ENCODE measurements around the gene TMIGD3. TPM values are rescaled to one million over a fixed set of nuclear protein-coding genes. Genes with fewer than 3 reads are reported as not detected.

TMIGD3 gene
- total RNA-seq, 1 experiment from 2014 or later = 0.88 TPM

- Mint-ChIP-seq H3K36me3 (ENCODE audit: insufficient read depth, unreplicated experiment) (peaks cover 68% of the 10 kb centered on the region), H3K9me3 (ENCODE audit: unreplicated experiment) (no peaks in the 10 kb centered on the region), H3K27ac (ENCODE audit: unreplicated experiment) (no peak overlapping the region), H3K4me3 (ENCODE audit: unreplicated experiment) (no peak overlapping the region), H3K27me3 (ENCODE audit: insufficient read depth, unreplicated experiment) (no peaks in the 10 kb centered on the region), H3K4me1 (ENCODE audit: low read depth, unreplicated experiment) (peaks cover 13% of the 10 kb centered on the region)
- peaks cover 7% of the 10 kb centered on the region for H3K4me1 ChIP-seq
- H3K9me3 ChIP-seq = no peaks in the 10 kb centered on the region
- peak; percentile 41 to 63 for TF ChIP-seq CTCF (IDR thresholded peaks at IDR 0.05; ENCODE audit: insufficient read depth in 1 of 2, low read depth in 1 of 2, low read length in 1 of 2, severe bottlenecking in 1 of 2, unreplicated experiment in 1 of 2)
- intact Hi-C loops (cut with micrococcal nuclease; ENCODE audit: unreplicated experiment) = no loop called here
- H3K27me3 ChIP-seq (replicated peaks; ENCODE audit: control insufficient read depth, insufficient read depth, low read length) = no peaks in the 10 kb centered on the region
- no peaks in the 10 kb centered on the region for H3K36me3 ChIP-seq (ENCODE audit: control insufficient read depth, insufficient read depth, low read length)
- CTCF ChIA-PET = interaction anchor here (0.7 kb wide), 1 partner anchor 42 kb away, joined by 3 read pairs; no protein-coding TSS in a partner anchor
- POLR2A ChIA-PET = interaction anchor here (0.5 kb wide), 1 partner anchor 94 kb away, joined by 3 read pairs; no protein-coding TSS in a partner anchor
- no peak overlapping the region for H3K4me3 ChIP-seq (ENCODE audit: low read depth, low read length)
- BruUV-seq (replicated peaks) = no TSS peak
- peak; percentile 44 to 53 for DNase-seq
Observed at GRCh38 chr1:111441573-111442192, 61.8 kb downstream of the TMIGD3 start.

GRCh38 chr1:111439461-111440351, 63.7 kb downstream of the TMIGD3 start:
- no peaks in the 10 kb centered on the region for H3K36me3 ChIP-seq (ENCODE audit: control insufficient read depth, insufficient read depth, low read length)
- intact Hi-C loops (cut with micrococcal nuclease; ENCODE audit: unreplicated experiment) = no loop called here

More at GRCh38 chr1:111439461-111440351, 63.7 kb downstream of the TMIGD3 start:
- no TSS peak for BruUV-seq (replicated peaks)
- Mint-ChIP-seq H3K4me1 (ENCODE audit: low read depth, unreplicated experiment) (peaks cover 6% of the 10 kb centered on the region), H3K27me3 (ENCODE audit: insufficient read depth, unreplicated experiment) (no peaks in the 10 kb centered on the region), H3K36me3 (ENCODE audit: insufficient read depth, unreplicated experiment) (peaks cover 58% of the 10 kb centered on the region), H3K27ac (ENCODE audit: unreplicated experiment) (no peak overlapping the region), H3K4me3 (ENCODE audit: unreplicated experiment) (no peak overlapping the region), H3K9me3 (ENCODE audit: unreplicated experiment) (no peaks in the 10 kb centered on the region)
- no peaks in the 10 kb centered on the region for H3K4me1 ChIP-seq
- no peak for DNase-seq
- POLR2A ChIA-PET = no interaction called here
- no peak for TF ChIP-seq CTCF (IDR thresholded peaks at IDR 0.05; ENCODE audit: insufficient read depth in 1 of 2, low read depth in 1 of 2, low read length in 1 of 2, severe bottlenecking in 1 of 2, unreplicated experiment in 1 of 2)
- CTCF ChIA-PET = no interaction called here
- no peaks in the 10 kb centered on the region for H3K27me3 ChIP-seq (replicated peaks; ENCODE audit: control insufficient read depth, insufficient read depth, low read length)
- no peak overlapping the region for H3K4me3 ChIP-seq (ENCODE audit: low read depth, low read length)
- H3K9me3 ChIP-seq = no peaks in the 10 kb centered on the region
